IgD-negative memory B cell (primary cell): ENCODE data around the gene CENPV. TPM values are rescaled to one million over a fixed set of nuclear protein-coding genes. Genes with fewer than 3 reads are reported as not detected.

ENCODE experiments used
- polyA plus RNA-seq: library from polyadenylated mRNA; unstranded; fragments of 300-500 nt; fragmentation: Illumina TruSeq; gene quantifications from one replicate; pipeline ENCODE4 v1.2.3, GENCODE V29; 2021

Gene CENPV
- polyA plus RNA-seq, 1 donor from 2014 or later = 17.3 TPM

Other genes starting within 250 kb of the CENPV start
- 166 TPM for gene NCOR1, start 137.9 kb downstream of the CENPV start, polyA plus RNA-seq
- gene PIGL, start 136.3 kb downstream of the CENPV start, polyA plus RNA-seq = 14.7 TPM
- 2,178 TPM for gene UBB, start 27.6 kb upstream of the CENPV start, polyA plus RNA-seq
- 73.6 TPM for gene TRPV2, start 62.1 kb upstream of the CENPV start, polyA plus RNA-seq
- 1.7 TPM for gene LRRC75A, start 138.7 kb upstream of the CENPV start, polyA plus RNA-seq
- 6.2 TPM for gene ZNF287, start 215.7 kb upstream of the CENPV start, polyA plus RNA-seq